ENCODE data around the gene FCAMR.

Gene FCAMR

DNA sequence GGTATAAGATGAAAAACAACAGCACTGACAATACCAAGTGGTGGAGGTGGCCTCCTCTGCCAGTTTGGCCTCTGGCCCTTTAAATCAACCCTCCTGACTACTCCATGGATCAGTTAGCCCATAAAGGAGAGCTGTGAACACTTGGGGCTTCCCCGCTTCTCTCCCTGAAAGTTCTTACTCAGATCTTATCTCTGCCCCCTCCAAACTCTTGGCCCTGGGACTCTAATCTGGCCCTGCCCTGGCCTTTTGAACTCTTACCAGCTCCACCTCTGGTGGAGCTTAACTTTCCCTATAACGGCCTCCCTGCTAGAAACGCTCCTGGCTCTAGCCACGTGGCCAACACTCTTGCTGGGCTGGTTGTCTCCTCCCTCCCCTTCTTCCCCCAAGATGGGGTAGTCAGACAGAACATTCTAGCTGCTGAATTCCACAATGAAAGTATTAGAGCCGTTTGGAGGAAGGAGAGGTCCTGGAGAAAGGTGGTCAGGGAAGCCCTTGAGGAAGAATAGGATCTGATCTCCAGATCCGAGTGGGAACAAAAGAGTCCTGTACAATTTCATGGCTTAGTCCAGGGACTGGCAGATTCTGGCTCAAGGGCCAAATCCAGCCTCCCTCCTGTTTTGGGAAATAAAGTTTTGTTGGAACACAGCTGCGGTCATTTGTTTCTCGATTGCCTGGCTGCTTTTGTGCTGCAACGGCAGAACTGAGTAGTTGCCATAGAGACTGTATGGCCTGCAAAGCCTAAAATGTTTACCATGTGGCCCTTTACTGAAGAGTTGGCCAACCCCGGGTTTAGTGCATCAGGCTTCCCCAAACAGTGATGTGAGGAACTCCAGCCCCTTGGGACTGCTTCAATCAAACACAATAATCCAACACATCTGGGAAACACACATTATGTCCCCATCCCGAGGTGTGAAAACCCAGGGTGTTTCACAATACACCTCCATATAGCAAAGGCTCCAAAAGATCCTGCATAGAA lies 14.5 kb downstream of the FCAMR start:
- DNase-seq = peak; percentile 39

DNA sequence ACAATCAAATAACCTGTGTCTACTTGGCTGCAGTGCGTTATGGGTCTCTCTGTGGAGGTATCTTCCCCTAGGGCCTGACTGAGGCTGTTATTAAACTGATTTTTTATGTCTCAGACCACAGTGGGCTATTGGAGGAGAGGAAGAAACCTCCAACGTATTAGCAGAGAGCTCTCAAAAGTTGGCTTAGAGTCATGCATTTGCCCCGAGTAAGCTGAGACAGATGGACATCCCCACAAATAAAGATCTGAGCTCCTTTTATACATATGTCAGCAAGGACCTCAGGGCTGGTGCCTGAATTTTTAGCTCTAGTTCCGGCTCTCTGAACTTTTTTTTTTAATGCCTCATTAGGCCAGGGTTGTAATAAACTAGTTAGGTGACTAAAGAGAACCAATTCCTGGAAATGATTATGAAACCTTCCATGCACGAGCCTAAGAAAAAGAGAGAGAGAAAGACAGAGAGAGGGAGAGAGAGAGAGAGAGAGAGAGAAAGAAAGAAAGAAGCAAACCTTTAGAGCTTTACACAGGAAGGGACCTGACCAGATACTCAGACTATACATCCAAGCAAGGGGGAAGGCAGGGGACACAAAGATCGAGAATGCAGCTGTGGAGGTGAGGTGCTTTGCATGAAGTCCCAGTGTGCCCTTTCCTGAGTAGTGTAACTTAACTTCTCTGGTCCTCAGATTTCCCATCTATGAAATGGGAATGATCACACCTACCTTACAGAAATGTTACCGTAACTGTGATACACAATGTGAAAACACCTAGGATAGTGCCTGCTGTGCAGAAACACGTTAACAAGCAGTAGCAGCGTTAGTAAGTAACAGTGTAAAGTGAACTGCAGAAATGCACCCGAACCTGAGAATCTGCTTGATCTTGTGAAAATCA lies 15.6 kb downstream of the FCAMR start:
- DNase-seq = no peak

DNA sequence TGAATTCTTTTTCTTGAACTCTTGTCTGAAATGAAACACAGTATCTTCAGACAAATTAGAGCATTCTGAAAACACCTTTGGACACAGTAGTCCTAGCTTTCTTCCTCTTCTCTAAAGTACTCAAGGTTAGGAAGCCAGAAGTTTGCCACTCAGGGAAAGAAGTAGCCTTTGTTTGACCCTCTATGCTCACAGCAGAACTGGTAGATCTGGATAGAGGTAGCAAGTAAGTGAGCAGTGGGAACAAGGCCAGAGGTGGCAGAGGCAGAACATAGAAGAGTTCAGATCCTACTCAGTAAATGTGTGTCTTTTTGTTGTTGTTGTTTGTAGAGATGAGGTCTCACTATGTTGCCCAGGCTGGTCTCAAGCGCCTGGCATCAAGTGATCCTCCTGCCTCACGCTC lies 16.6 kb downstream of the FCAMR start:
- no peak for DNase-seq

DNA sequence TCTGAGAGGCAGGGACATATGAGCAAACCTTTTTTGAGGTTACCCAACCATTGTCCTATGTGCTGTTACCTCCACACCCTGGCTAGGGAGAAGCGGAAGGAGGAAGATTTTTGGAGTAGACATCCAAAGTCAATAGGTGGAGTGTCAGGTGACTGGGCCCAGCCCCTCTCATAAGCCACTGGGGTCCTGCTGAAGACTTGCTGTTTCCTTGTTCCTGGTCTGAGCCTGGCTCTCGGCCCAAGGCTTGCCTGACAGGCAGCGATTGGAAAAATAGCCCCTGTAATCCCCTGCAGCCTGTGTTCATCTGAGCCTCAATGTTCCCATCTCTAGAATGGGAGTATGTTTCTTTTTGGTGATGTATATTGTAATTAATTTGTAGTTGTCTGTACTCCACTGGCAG lies 17.1 kb downstream of the FCAMR start:
- DNase-seq = no peak

DNA sequence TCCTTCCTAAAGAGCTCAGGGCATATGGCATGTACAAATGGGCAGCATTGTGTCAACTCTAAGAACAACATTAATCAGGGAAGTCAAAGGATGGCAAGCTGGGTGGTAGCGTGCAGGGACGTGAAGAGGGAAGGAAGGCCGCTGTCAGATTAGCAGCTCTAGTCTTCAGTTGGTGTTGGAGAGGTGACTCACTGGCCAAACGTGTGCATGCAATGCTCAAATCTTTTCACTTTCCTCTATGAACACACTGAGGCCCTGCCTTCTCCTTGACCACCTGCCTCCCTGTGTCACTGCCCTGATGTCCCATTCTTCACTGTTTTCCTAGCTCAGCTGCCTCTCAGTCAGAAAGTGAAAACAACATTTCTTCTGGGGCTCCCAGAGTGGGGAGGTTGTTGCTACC lies 18.1 kb downstream of the FCAMR start:
- DNase-seq = no peak

DNA sequence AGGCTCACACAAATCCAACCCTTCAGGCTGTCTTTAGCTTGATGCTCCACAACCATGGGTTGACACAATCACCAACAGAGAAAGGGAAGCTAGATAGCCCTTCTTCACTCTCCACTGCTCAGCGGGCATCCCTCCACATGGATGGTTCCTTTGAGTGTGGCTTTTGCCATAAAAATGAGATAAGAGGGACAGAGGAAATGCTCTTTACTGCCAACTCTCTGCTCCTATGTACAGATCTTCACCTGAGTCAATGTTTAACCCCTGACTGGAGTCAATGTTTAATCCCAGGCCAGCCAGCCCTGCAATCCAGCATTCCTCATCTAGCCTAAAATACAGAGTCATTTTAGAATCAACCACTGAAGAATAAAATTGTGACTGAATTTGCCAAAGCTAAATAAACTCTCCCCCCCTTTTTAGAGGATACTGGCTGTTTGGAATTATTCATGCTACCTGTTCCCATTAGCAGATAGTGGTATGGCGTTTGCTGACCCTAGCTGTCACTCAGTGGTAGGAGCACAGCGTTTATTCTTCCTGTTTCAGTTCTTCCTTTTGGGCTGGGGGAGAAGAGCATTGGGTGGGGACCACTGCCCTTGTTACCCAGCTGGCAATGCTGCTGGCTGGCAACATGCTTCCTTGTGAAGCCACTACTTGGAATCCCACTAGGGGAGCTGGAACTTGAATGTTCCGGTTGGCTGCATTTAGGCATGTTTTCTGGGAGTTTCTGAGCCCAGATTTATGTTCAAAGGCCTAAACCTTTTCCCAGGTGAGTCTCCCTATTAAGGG lies 18.8 kb downstream of the FCAMR start:
- no peak for DNase-seq

DNA sequence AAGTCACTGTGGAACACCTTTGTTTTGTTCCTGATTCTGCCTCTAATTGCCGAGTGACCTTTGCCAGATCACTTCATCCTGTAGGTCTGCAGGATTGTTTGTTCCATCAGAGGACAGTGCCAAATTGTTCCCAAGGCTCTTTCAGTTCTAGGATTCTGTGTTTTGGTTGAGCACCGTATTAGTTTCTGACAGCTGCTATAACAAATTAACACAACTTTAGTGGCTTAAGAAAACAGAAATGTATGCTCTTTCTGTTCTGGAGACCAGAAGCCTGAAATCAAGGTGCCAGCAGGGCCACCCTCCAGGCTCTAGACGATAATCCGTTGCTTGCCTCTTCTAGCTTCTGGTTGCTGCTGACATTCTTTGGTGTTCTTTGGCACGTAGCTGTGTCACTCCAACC lies 20.6 kb downstream of the FCAMR start:
- DNase-seq = no peak

DNA sequence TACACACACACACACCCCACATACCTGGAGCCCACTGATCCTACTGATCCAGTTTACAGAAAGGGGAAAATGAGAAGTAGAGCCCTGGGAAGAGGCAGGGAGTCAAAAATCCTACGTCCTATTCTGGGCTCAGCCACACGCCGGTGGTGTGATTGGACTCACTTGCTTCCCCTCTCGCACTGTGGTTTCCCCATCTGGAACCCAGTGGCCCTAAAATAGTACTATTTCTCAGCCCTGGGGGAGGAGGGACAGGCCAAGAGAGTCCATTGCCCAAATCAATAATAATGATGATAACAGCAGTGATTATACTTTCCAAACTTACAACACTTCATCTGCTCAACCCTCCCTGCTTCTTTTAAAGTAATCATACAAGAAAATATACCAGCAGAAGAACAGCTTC lies 21.1 kb downstream of the FCAMR start:
- DNase-seq = no peak

DNA sequence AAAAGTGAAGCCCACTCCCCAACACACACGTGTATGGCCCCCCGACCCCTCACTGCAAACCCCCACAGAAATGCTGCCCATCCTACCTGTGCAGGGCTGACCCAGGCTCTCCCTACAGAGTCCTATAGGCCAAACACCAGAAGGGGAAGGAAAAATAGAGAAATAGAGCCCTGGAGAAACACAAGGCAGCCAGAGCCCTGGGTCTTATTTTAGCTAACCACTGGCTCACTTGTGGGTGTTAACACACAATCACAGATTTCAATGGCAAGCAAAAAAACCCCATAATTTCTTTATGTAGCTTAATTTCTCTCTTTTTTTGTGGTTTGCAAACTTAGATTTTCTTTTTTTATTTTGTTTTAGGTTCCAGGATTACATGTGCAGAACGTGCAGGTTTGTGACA lies 23.0 kb downstream of the FCAMR start:
- DNase-seq = no peak

DNA sequence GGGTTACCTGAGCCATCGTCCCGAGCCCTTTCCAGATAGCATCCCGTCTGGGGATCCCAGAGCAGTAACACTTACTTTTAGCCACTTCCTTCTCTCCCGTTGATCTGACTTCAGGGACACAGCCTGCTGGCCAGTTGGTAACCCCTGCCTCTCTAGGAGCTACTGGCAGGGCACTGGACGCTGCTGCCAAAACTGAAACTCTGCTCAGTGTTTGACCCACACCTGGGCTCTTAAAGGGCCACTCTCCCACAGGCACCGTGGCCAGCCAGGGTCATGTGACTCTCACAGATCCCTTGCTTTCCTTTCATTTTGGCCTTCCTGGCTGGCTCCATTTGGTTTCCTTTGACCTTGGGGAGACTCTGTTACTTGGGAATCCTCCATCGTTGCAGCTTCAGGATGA lies 24.0 kb downstream of the FCAMR start, which contains the start of gene PIGR:
Gene PIGR (minus strand): TSS at position 206 of the 400 bp plus-strand sequence. CDS start 5,935 bp downstream, outside the sequence.
- no peak for DNase-seq

DNA sequence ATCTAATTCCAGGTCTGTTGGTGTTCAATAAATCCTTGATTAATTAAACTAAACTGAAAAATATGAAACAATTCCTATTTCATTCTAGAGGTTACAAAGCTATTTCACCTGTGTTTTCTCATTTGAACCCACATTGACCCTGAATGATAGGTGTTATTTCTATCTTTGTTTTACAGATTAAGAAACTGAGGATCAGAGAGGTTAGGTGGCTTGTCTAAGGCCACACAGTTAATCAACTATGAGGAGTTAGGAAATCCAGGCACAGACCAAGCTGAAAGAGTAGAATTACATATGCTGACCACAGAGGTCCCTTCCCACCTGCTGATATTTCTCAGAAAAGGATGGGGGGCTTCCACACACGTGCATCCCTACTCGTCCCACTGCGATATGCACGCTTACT lies 24.5 kb downstream of the FCAMR start:
- no peak for DNase-seq

DNA sequence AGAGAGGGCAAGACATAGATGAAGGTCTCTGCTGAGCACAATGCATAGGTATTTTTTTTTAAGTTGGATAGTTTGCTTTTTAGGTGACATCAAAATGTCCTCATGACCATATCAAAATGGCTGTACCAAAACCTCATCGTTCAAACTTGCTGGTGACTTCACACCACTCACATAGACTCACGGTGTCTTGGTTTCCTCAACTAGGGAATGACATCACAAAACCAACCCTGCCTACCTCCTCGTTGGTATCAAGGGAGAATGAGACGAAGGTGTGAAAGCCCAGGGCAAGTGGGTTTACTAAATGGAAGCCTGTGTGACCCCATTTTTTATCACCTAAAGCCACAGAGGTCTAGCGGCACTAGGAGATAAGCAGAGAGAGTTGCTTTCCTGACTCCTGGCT lies 25.6 kb downstream of the FCAMR start:
- no peak for DNase-seq

DNA sequence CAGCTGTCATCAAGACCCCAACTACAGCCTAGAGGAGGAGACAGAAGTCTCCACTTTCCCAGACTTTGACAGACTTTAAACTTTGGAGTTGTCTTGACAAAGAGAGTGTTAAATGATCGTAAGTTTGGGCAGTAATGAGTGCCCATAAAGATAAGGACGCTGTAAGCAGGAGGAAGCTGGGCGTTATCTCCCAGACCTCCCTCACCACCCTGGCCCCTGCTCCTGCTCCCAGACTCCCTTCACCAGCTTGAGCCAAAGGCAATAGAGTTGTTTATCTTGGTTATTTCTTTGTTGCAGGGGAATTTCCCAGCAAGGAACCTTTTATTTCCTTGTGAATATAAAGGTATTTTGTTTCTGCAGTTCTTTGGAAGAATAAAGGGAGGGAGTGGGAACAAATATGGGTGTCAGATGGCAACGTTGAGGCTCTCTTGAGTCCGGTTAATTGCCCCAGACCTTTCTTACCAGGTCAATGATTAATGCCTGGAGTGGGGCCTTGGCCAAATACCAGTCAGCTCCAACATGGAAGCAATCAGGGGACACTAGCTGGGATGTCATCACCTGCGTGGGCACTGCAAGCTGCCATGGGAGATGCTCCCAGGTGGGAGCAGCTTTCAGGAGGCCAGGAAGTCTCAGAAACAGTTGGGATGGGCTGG lies 28.4 kb downstream of the FCAMR start:
- DNase-seq = no peak

DNA sequence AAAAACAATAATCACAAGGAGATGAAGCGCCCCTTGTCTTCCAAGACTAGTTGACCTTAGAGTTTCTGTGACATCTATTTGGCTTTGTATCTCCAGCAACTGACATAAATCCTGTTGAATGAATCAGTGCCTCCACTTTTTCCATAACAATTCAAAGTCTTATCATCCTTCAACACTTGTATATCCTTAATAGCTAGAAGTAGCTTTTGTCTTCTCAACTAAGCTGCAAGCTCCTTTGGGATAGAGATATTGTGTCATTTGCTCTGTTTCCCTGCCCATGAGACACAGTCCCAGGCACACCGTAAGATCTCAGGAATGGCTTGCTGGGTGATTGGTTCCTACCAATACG lies 29.7 kb downstream of the FCAMR start:
- DNase-seq = no peak

DNA sequence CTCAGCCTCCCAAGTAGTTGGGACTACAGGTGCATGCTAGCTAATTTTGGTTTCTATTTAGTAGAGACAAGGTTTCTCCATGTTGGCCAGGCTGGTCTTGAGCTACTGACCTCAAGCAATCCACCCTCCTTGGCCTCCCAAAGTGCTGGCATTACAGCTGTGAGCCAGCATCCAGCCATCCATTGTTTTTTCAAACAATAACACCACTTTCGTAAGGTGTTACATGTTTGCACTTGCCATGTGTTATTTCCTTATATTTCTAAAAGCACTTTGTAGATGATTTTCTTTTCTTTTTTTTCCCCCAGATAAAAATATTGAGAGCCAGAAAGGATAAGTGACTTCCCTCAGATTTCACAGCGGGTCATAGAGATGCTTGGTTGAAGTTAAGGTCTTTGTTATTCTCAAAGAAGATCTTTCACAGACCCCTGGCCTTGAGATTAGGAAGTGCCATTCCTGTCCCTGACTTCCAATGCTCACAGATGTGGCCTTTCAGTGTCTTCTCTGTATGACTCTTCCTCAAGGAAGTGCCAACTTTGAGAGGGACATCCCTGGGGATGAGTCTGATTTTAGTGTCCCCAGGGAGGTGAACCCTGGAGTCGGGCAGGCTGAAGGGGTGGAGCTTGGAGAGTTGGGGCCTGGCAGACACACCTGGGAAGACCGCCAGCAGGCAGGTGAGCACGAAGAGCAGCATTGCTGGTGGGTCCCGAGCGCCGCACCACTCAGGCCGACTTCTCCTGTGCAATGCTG lies 30.2 kb downstream of the FCAMR start:
- DNase-seq = no peak

DNA sequence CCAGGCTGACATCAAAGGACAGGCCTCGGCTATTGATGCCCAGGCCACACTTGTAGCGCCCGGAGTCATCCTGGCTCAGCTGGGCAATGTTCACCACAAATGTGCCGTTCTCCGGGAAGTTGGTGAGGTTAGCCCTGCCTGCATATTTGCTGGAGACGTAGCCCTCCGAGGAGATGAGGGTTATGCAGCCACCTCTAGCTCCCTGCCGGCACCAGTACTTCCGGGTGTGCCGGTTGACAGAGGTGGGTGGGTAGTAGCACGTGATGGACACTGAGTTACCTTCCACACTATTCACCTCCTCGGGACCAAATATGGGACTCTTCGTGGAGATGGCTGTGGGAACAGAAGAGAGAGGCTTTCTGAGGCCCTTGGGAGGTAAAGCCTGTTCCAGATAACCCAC lies 31.1 kb downstream of the FCAMR start:
- DNase-seq = no peak

DNA sequence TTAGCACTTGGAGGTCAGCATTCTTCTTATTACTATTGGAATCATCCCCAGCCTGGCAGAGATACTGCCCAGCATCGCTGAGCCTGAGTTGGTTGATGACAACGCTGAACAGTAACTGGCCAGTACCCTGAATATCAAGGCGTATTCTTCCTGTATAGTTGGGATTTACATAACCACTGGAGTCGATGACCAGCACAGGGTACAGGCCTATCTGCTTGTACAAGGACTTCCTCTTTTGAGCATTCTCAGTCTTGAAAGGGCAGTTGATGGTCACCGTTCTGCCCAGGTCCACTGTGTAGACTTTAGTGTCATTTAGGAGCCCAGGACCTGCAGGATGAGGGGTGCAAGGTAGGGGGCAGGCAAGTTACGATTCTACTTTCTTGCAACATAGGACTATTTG lies 32.8 kb downstream of the FCAMR start:
- no peak for DNase-seq

DNA sequence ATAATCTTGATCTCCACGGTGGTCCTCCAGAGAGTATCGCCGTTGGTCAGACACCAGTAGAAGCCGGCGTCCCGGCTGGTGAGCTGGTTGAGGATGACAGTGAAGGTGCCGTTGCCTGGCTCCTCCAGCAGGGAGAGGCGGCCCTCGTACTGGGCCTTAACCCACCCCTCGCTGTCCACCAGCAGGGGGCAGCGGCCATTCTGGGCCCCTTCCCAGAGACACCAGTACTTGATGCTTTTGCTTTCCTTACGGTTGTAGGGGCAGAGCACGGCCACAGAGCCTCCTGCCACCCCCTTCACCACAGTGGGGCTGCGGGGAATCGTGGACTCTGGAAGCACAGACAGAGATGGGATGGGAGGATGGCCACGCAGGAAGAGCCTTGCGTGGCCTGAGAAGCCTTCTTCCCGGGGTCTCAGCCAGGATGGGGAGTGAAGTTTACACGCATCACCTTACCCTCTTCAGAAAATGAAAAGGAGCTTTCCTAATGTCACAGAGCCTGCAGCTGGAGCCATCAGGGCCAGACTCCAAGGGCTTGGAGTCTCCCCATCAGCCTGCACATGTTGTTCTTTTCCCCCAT lies 34.7 kb downstream of the FCAMR start:
- peak; percentile 26 for DNase-seq

DNA sequence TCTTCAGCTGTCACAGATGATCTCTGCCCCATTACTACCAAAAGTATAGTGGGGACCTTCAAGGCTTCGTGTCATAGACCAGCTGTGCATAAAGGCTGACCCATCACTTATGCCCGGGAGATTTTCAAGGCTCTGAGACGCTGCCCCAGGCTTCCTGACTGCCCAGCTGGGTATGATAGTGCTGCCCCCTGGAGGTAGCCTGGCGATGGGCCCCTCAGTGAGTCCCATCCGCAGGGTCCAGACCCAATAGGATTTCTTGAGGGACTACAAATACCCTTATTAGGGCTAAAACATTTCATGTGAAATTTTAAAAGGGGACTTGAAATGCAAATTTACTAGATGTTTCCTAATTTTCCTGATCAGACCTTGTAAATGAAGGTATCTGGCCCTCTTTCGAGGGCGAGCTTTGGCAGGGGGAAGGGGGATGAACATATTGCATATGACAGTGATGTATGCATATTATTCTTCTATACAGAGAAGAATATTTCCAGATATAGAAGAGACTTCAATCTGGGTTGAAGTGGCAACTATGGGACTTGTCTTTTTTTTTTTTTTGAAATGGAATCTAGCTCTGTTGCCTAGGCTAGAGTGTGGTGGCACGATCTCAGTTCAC lies 36.8 kb downstream of the FCAMR start:
- peak; percentile 7 for DNase-seq

DNA sequence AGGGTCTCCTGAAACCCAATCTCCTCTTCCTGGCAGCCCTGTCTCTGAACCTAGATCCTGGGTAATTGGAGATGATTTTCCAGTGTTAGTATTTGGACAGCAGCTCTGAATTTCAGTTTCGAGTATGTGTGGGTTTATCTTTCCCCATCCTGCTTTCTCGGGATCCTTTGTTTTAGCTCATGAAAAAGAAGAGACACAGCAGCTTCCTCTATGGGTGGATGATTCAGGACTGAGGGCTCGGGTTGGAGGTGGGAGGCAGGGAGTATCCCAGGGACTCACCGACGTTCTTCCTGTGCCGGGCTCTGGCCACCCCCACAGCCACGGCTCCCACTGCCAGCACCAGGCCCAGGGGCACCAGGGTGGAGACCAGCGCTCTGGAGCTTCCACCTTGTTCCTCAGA lies 38.1 kb downstream of the FCAMR start:
- no peak for DNase-seq

DNA sequence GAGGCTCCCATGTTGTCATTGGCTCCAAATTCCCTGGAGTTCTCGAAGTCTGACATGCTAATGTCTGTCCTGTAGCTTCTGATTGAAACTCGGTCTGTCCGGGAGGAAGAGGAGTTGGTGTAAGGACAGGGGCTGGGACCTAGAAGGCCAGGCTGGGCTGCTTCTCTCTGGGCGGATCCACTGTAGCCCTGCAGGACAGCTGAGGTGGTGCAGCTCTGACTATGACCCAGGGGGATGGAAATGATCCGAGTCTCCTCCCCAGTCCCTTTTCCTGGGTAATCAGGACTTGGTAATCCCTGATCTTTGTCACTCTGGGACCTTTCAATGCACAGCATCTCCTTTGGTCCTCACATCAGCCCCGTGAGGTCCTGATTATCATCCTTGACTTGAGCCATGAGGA lies 38.6 kb downstream of the FCAMR start:
- DNase-seq = no peak
